H1 (cell line): ENCODE measurements around the gene GPR101. TPM values are rescaled to one million over a fixed set of nuclear protein-coding genes. Genes with fewer than 3 reads are reported as not detected.
A peak's percentile ranks its signal among the peaks of the same experiment; 100 is the strongest.

Experiments
- BCL11A ChIP-seq, 2 experiments: IDR thresholded peaks; one replicate each; pipeline ENCODE4 v1.6.1; 2011; ENCODE audit warnings: low read depth in 2 of 2, low read length in 2 of 2, mild to moderate bottlenecking in 2 of 2
- CBX5 ChIP-seq: fragments of 300-800, 300-1000 bp; sonication (generic); IDR thresholded peaks from 2 replicates; pipeline ENCODE4 v1.7.1; 2016; ENCODE audit warnings: antibody characterized with exemption, low read length, low read depth
- CHD1 ChIP-seq: IDR thresholded peaks from 2 replicates; pipeline ENCODE4 v1.6.1; 2012; ENCODE audit warnings: low read depth, low read length, improper control_type of control experiment
- E2F6 ChIP-seq: IDR thresholded peaks from 2 replicates; pipeline ENCODE4 v1.6.1; 2012; ENCODE audit warnings: inconsistent platforms
- GTF2F1 ChIP-seq: IDR thresholded peaks from 2 replicates; pipeline ENCODE4 v1.6.1; 2012; ENCODE audit warnings: low read depth, low read length, improper control_type of control experiment, borderline replicate concordance
- KDM4A ChIP-seq: IDR thresholded peaks from one replicate; pipeline ENCODE4 v1.7.1; 2012; ENCODE audit warnings: low read depth, mild to moderate bottlenecking, moderate library complexity, low read length, inconsistent platforms; ENCODE audit not compliant: severe bottlenecking
- RBBP5 ChIP-seq: IDR thresholded peaks from 2 replicates; pipeline ENCODE4 v1.7.1; 2012; ENCODE audit warnings: low read depth, mild to moderate bottlenecking, inconsistent platforms, low read length, moderate library complexity, borderline replicate concordance
- TCF12 ChIP-seq: IDR thresholded peaks from 2 replicates; pipeline ENCODE4 v1.6.1; 2011; ENCODE audit warnings: low read depth, mild to moderate bottlenecking, low read length
- USF2 ChIP-seq: IDR thresholded peaks from 2 replicates; pipeline ENCODE4 v1.6.1; 2011; ENCODE audit warnings: low read length, improper control_type of control experiment
- polyA plus RNA-seq, 7 experiments: library from polyadenylated mRNA; depleted of rRNA in 3 of 7; stranded (reverse) in 5 of 7; unstranded in 2 of 7; fragments of >200 nt in 5 of 7; fragments of 200-250 nt in 2 of 7; gene quantifications; 1 replicate in 5 of 7; 2 replicates in 1 of 7; 4 replicates in 1 of 7; pipeline versions ENCODE4 v1.2.1 to v1.2.3, GENCODE V29; 2011 to 2013; ENCODE audit warnings: missing spikeins in 2 of 7, mixed read lengths in 2 of 7
- total RNA-seq: library from RNA; stranded (reverse); fragmentation: NEBNext Ultra II Directional; extraction: Animal tissue kit (Norgen Biotek cat#: 25700); gene quantifications from 2 replicates; pipeline ENCODE4 v1.2.1, GENCODE V29; 2021

The GPR101 gene
- total and polyA plus RNA-seq, 2 of the 8 experiments (the other 6 are each of a cell fraction or from before 2014, with no cell fraction given), result not detected

DNA sequence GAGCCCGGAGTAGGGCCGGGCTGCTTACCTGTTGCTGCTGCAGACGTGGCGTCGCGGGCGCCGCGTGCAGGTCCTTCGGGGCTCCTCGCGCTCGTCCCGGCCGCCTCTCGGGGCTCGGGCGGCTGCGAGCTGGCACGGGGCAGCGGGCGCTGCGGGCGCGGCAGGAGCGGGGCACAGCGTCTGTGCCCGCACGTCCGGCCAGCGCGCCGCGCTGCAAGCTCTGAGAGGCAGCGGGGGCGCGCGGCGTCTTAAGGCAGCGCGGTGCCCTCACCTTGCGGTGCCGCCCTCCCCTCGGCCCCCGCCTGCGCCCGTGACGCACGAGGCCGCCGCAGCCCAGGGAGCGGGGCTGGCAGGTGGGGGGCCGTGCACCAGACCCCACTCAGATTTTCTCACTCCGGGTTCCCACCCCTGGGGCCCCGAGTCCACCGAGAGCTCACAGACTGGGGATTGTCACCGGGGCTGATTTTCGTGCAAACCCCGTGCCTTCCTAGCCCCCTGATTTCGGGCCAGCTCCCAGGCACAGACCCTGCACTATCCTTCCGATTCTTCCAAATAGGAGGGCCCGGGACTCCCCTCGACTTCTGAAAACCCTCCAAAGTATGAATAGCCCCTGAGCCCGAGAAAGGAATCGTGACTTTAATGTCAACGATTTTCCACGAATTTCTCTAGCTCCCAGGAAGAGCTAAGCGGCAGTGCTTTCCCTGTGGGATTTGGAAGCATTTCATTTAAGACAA lies at the start of gene GPR101 (continued):
- TF ChIP-seq CBX5 (no peak), GTF2F1 (no peak), E2F6 (peak; percentile 37; the same call in 1 of the 2 replicates), TCF12 (no peak), RBBP5 (no peak), USF2 (no peak), KDM4A (peak; percentile 26), BCL11A (IDR thresholded peaks at IDR 0.05; ENCODE audit: low read depth in 2 of 2, low read length in 2 of 2) (no peak), CHD1 (no peak)
